Ovary (tissue), 9 donors: Measurements from ENCODE around the gene CGB1. TPM values are rescaled to one million over a fixed set of nuclear protein-coding genes. Genes with fewer than 3 reads are reported as not detected.

Experiments used
- DNase-seq, 5 donors: peaks; one replicate each; pipeline ENCODE4 v3.0.0-alpha.2; 2019 to 2020
- H3K27ac ChIP-seq, 2 donors: fragments of 200-600 bp; one replicate each; pipeline versions ENCODE4 v1.5.1 to v1.8.0; 2019 to 2022
- H3K27me3 ChIP-seq: fragments of 200-600 bp; one replicate; pipeline ENCODE4 v1.8.0; 2022
- H3K36me3 ChIP-seq: fragments of 200-600 bp; sonication (generic); one replicate; pipeline ENCODE4 v1.5.1; 2019
- H3K4me1 ChIP-seq: one replicate; pipeline ENCODE4 v1.8.1; 2013; ENCODE audit warnings: mild to moderate bottlenecking, moderate library complexity; ENCODE audit not compliant: insufficient read depth
- H3K4me3 ChIP-seq: fragments of 200-600 bp; sonication (generic); one replicate; pipeline ENCODE4 v1.5.1; 2017
- H3K9me3 ChIP-seq, 2 donors: fragments of 200-600 bp in 1 of 2; sonication (generic) in 1 of 2; one replicate each; pipeline versions ENCODE4 v1.5.1 to v1.8.1; 2013 to 2019; ENCODE audit warnings: mild to moderate bottlenecking in 1 of 2, moderate library complexity in 1 of 2
- EP300 ChIP-seq: sonication (generic); formaldehyde crosslinking; IDR thresholded peaks from one replicate; pipeline ENCODE4 v1.6.1; 2017; ENCODE audit warnings: antibody characterized with exemption
- POLR2A ChIP-seq: fragments of 450-650 bp; IDR thresholded peaks from one replicate; pipeline ENCODE4 v1.6.1; 2017; ENCODE audit warnings: antibody characterized with exemption, mild to moderate bottlenecking, moderate library complexity
- WGBS, 3 donors: extraction: QIAGEN DNeasy Blood & Tissue Kit in 1 of 3; methylation state at CpG; one replicate each; pipeline versions ENCODE4 v1.1.5 to v1.1.7; 2013 to 2017; 5-methylcytosine and 5-hydroxymethylcytosine counted together
- intact Hi-C, 4 donors: fragments of 100-400 bp; cut with DNase I; formaldehyde crosslinking; loops; one replicate each; pipeline versions ENCODE4 v1.11.0 to v1.15.1; 2022 to 2023
- polyA plus RNA-seq, 2 donors: library from polyadenylated mRNA; stranded (reverse); fragments of 200-250 nt in 1 of 2; fragments of 350-450 nt in 1 of 2; fragmentation: Illumina TruSeq in 1 of 2; extraction: RNeasy Lipid Tissue Mini Kit (QIAGEN cat#74804) in 1 of 2; gene quantifications; one replicate each; pipeline ENCODE4 v1.2.3, GENCODE V29; 2013 to 2014
- total RNA-seq, 7 donors: library from RNA; depleted of rRNA in 2 of 7; stranded (reverse); fragments of >200 nt in 2 of 7; fragmentation: NEBNext Ultra II Directional in 3 of 7; extraction: Animal tissue kit (Norgen Biotek cat#: 25700) in 3 of 7; gene quantifications; one replicate each; pipeline versions ENCODE4 v1.1.0 to v1.2.4, GENCODE V29; 2016 to 2023
- TF ChIP-seq, protein P1 (sequence below), 3 donors: fragments of 450-650 bp in 2 of 3; fragments of 200-600 bp in 1 of 3; IDR thresholded peaks; one replicate each; pipeline versions ENCODE4 v1.5.1 to v1.8.0; 2016 to 2022; ENCODE audit warnings: antibody characterized with exemption in 3 of 3, mild to moderate bottlenecking in 1 of 3
- donor health status: DM: no; HTN: no; CAD: no; lungs with moderate emphysema.
- donor health status: DM: no; HTN: no; CAD: no.
- donor health status: Bipolar disorder and iron deficiency.
- donor health status: DM: yes; HTN: yes; CAD: no.
- donor health status: DM: no; HTN: no; CAD: no.
- donor health status: DM: yes; HTN: yes; CAD: no.

The CGB1 gene
- total and polyA plus RNA-seq, 9 donors = not detected

DNA sequence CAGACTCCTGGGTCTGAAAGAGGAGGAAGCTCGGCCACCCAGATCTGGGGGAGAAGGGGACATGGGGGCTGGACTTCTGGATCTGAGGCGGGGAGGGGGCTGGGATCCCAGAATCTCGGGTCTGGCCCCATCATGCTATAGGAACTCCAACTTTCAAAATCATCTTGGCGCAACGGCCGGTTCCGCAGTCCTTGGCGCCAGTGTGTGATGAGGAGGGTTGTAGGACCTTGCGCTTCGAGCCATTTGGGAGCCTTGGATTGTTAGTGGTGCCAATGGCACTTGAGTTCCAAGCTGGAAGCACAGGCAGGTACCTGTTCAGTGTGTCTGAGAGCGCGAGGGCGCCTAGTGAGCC lies 42.7 kb downstream of the CGB1 start:
- H3K27ac ChIP-seq = peak overlapping the region; percentile 83 to 86
- DNase-seq = no peak
- no peaks in the 10 kb centered on the region for H3K9me3 ChIP-seq
- no peaks in the 10 kb centered on the region for H3K27me3 ChIP-seq
- no peak for TF ChIP-seq EP300
- TF ChIP-seq POLR2A = no peak
- TF ChIP-seq, protein P1, sequence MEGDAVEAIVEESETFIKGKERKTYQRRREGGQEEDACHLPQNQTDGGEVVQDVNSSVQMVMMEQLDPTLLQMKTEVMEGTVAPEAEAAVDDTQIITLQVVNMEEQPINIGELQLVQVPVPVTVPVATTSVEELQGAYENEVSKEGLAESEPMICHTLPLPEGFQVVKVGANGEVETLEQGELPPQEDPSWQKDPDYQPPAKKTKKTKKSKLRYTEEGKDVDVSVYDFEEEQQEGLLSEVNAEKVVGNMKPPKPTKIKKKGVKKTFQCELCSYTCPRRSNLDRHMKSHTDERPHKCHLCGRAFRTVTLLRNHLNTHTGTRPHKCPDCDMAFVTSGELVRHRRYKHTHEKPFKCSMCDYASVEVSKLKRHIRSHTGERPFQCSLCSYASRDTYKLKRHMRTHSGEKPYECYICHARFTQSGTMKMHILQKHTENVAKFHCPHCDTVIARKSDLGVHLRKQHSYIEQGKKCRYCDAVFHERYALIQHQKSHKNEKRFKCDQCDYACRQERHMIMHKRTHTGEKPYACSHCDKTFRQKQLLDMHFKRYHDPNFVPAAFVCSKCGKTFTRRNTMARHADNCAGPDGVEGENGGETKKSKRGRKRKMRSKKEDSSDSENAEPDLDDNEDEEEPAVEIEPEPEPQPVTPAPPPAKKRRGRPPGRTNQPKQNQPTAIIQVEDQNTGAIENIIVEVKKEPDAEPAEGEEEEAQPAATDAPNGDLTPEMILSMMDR (IDR thresholded peaks at IDR 0.05) = no peak
- no peaks in the 10 kb centered on the region for H3K36me3 ChIP-seq
- peak overlapping the region; percentile 78 for H3K4me3 ChIP-seq
- WGBS, 3 donors = 0 to 2% (median 1%) methylated on average over 12 to 13 of the region's 13 CpGs
- peaks cover 16% of the 10 kb centered on the region for H3K4me1 ChIP-seq
- intact Hi-C loops = no loop called here

DNA sequence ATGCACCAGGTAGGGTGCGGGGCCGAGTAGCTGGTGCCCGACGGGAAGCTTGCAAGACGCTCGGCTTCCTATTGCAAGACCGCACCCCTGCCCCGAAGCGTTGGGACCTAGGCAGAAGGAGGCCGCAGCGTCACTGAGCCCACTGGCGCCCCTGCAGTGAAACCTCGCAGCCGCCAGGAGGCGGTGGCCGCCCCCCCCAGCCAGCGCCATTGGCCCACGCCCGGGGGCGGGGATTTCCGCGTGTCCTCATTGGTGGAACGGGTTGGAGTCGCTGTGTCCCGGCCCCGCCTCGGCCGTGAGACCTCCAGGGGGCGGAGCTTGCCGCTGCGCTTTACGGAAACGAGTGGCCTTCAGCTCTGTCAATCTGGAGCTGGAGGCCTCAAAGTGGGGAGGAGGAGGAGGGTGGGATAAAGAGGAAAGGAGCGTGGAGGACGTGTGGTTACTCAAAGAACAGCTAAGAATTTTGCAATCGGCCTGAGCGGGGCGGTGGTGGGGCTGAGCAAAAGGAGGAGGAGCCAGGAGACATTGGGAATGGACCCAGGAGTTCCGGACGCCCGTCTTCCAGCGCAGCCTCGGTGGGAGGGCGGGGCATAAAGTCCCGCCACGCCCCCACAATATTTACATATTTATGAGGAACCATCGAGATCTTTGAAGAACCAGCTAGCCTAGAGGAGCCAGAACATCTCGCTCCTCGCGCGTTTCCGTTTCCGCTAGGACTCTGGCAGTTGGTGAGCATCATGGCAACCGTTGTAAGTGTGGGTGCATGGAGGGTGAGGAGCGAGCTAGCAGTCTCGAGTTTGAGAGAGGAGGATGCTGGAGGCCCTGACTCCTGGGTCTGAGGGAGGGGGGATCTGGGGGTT lies 43.3 kb downstream of the CGB1 start, which contains the start of the genes GYS1 and RUVBL2:
GYS1 (minus strand) TSS at position 135 of the 860 bp plus-strand sequence. CDS start 197 bp downstream, outside the sequence.
RUVBL2 (plus strand) TSS at position 713 of the 860 bp plus-strand sequence; CDS start at position 738, 25 bp downstream.
- no peaks in the 10 kb centered on the region for H3K9me3 ChIP-seq
- H3K27me3 ChIP-seq = no peaks in the 10 kb centered on the region
- peaks cover 16% of the 10 kb centered on the region for H3K4me1 ChIP-seq
- peak within 1 kb of the TSS; percentile 83 to 86 for H3K27ac ChIP-seq
- peak; percentile 62 for TF ChIP-seq EP300
- TF ChIP-seq POLR2A = peak; percentile 90
- TF ChIP-seq, protein P1 (IDR thresholded peaks at IDR 0.05) = peak; percentile 95 to 100 (median 100)
- peak; percentile 99 to 100 (median 99) for DNase-seq
- intact Hi-C loops = no loop called here
- H3K4me3 ChIP-seq = peak within 1 kb of the TSS; percentile 78
- H3K36me3 ChIP-seq = no peaks in the 10 kb centered on the region
- 0 to 1% (median 0%) methylated on average over 40 to 56 of the region's 56 CpGs for WGBS, 3 donors

DNA sequence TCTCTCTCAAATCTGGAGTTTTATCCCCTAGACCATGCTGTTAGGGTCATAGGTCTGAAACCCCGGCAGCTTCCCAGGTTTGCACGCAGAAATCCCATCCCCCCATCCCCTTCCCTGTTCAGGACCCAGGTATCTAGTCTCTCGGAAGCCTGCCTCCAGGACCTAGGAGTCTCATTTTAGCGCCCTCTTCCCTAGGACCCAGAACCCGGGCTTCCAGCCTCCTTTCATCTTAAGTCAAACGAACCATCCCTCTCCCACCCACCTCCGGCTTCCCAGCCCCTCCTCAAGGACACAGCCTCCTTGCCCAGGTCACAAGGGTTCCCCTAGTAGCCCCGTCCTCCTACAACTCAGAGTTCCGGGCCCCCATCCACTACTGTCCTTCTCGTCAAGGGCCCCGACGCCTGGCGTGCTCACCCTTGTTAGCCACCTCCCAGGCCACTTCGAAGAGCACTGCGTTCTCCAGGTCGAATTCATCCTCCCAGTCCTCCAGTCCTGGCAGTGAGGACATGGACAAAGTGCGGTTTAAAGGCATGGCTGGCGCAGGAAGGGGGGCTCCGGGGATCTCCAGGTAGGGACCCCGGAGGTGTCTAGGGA lies 44.0 kb downstream of the CGB1 start:
- intact Hi-C loops = no loop called here
- DNase-seq = peak in 2 of 5 donors; percentile 39 to 54
- peak overlapping the region; percentile 83 to 86 for H3K27ac ChIP-seq
- no peaks in the 10 kb centered on the region for H3K9me3 ChIP-seq
- WGBS, 3 donors = 0 to 1% (median 1%) methylated on average over 18 to 20 of the region's 20 CpGs
- H3K36me3 ChIP-seq = no peaks in the 10 kb centered on the region
- H3K4me1 ChIP-seq = peaks cover 16% of the 10 kb centered on the region
- H3K27me3 ChIP-seq = no peaks in the 10 kb centered on the region
- H3K4me3 ChIP-seq = peak overlapping the region; percentile 78
- TF ChIP-seq EP300 (no peak), POLR2A (no peak)
- TF ChIP-seq, protein P1 (IDR thresholded peaks at IDR 0.05) = no peak

DNA sequence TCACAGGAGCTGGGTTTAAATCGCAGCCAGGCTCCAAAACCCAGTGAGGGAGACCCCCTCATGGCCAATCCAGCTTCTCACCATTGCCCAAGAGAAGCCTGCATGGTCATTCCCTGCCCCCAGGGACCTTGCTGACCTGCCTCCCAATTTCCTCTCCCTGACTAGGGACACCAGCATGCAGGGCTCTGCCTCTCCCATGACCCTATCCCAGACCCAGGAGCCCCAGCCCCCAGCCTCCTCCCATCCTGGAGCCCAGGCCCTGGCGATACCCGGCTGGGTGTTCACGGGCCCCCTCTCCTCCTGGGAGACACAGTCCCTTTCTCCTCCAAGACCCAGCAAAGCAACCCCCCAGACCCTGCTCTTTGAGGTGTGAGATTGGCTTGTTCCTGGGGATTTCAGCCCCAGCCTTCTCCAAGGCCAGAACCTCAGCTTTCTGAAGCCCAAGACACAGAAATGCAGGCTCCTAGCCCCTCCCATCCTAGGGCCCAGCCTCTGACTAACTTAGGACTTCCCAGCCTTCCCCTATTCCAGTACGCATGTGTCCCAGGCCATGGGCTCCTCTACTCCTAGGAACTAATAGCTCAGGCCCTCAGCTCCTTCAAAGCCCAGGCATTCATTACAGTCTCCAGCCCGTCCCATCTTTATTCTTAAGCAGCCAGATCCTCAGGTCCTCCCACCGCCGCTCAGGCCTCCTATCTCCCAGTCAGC lies 44.7 kb downstream of the CGB1 start:
- intact Hi-C loops = no loop called here
- Histone ChIP-seq H3K4me3 (peak overlapping the region; percentile 78), H3K27ac (peak overlapping the region; percentile 83 to 86), H3K27me3 (no peaks in the 10 kb centered on the region), H3K9me3 (no peaks in the 10 kb centered on the region), H3K36me3 (no peaks in the 10 kb centered on the region), H3K4me1 (peaks cover 16% of the 10 kb centered on the region)
- 5 to 9% (median 9%) methylated on average over 8 of the region's 8 CpGs for WGBS, 3 donors
- TF ChIP-seq POLR2A (peak; percentile 40), EP300 (no peak)
- TF ChIP-seq, protein P1 (IDR thresholded peaks at IDR 0.05) = no peak
- DNase-seq = peak; percentile 49 to 71 (median 55)
